HCT116 (cell line): Measurements from ENCODE around the gene ITGAE. TPM values are rescaled to one million over a fixed set of nuclear protein-coding genes. Genes with fewer than 3 reads are reported as not detected.
A peak's percentile ranks its signal among the peaks of the same experiment; 100 is the strongest.

ENCODE experiments used
- ATAC-seq: fragments of 200-7000 bp; cut with Tn5 transposase; 2 replicates; pipeline ENCODE4 v1.9.1; 2020; ENCODE audit warnings: mild to moderate bottlenecking, moderate library complexity
- BruUV-seq: library from RNA; stranded (reverse); fragments of 400-500 nt; replicated peaks from 2 replicates; lab custom pipeline; 2021; lab: Mats Ljungman, UMichigan
- CTCF ChIA-PET: fragments of 300-600 bp; sonication (Branson Sonifier 250); formaldehyde crosslinking; loops from one replicate; lab custom pipeline; 2021; ENCODE audit warnings: antibody characterized with exemption; lab: Charles Lee
- POLR2A ChIA-PET: fragments of 300-600, 350-600 bp; sonication (Branson Sonifier 250); formaldehyde crosslinking; loops from one replicate; lab custom pipeline; 2021; ENCODE audit warnings: antibody characterized with exemption; lab: Charles Lee
- RAD21 ChIA-PET, 2 experiments: fragments of 300-600 bp; sonication (Branson Sonifier 250); formaldehyde crosslinking; loops; one replicate each; lab custom pipeline; 2023; ENCODE audit warnings: low total read pairs in 2 of 2; ENCODE audit not compliant: uncharacterized antibody in 2 of 2, unreplicated experiment in 2 of 2, low non-redundant PET in 1 of 2; lab: Charles Lee
- DNase-seq: peaks from one replicate; pipeline ENCODE4 v3.0.0-alpha.2; 2010; ENCODE audit warnings: low read depth, low spot score
- H2AFZ ChIP-seq: fragments of 200-600 bp; shearing (Covaris generic), sonication (generic); 2 replicates; pipeline ENCODE4 v1.6.1; 2017; ENCODE audit warnings: low read depth, mixed run types, mixed read lengths, antibody characterized with exemption, low read length; ENCODE audit not compliant: poor library complexity, severe bottlenecking
- H3K27ac ChIP-seq: 2 replicates; pipeline ENCODE4 v1.5.1; 2012; ENCODE audit warnings: low read depth, low read length
- H3K27me3 ChIP-seq: fragments of 200-600 bp; sonication (generic); 2 replicates; pipeline ENCODE4 v1.6.1; 2016; ENCODE audit warnings: mixed run types, low read length, mixed read lengths; ENCODE audit not compliant: insufficient read depth
- H3K36me3 ChIP-seq, 2 experiments: fragments of 200-500 bp in 1 of 2; fragments of 200-600 bp in 1 of 2; sonication (Bioruptor generic) in 1 of 2; sonication (generic) in 1 of 2; 2 replicates each; pipeline versions ENCODE4 v1.5.1 to v1.6.1; 2014 to 2016; ENCODE audit warnings: low read length in 2 of 2, inconsistent platforms in 1 of 2, mixed read lengths in 1 of 2, mixed run types in 1 of 2; ENCODE audit not compliant: insufficient read depth in 2 of 2, control insufficient read depth in 1 of 2
- H3K4me1 ChIP-seq, 2 experiments: fragments of 200-600 bp in 1 of 2; sonication (generic) in 1 of 2; 2 replicates each; pipeline versions ENCODE4 v1.5.1 to v1.6.1; 2012 to 2017; ENCODE audit warnings: low read length in 2 of 2, inconsistent platforms in 1 of 2, mild to moderate bottlenecking in 1 of 2, mixed read lengths in 1 of 2, mixed run types in 1 of 2, moderate library complexity in 1 of 2; ENCODE audit not compliant: insufficient read depth in 2 of 2, control insufficient read depth in 1 of 2
- H3K4me2 ChIP-seq: fragments of 200-600 bp; sonication (generic); 2 replicates; pipeline ENCODE4 v1.6.1; 2017; ENCODE audit warnings: mixed run types, low read length, mixed read lengths
- H3K4me3 ChIP-seq, 2 experiments: fragments of 200-600 bp in 1 of 2; sonication (generic) in 1 of 2; replicated peaks in 1 of 2; 2 replicates each; pipeline ENCODE4 v1.5.1; 2011 to 2016; ENCODE audit warnings: low read length in 2 of 2, control low read depth in 1 of 2, low read depth in 1 of 2, mild to moderate bottlenecking in 1 of 2, mixed read lengths in 1 of 2, mixed run types in 1 of 2
- H3K79me2 ChIP-seq: fragments of 200-600 bp; sonication (generic); 2 replicates; pipeline ENCODE4 v1.6.1; 2017; ENCODE audit warnings: mild to moderate bottlenecking, mixed run types, low read length, moderate library complexity, mixed read lengths; ENCODE audit not compliant: insufficient read depth
- H3K9ac ChIP-seq: fragments of 200-600 bp; sonication (generic); 2 replicates; pipeline ENCODE4 v1.6.1; 2016; ENCODE audit warnings: low read length, mixed read lengths
- H3K9me2 ChIP-seq: fragments of 200-600 bp; sonication (generic), shearing (Covaris generic); 2 replicates; pipeline ENCODE4 v1.6.1; 2017; ENCODE audit warnings: mixed run types, mild to moderate bottlenecking, moderate library complexity; ENCODE audit not compliant: insufficient read depth
- H3K9me3 ChIP-seq, 2 experiments: fragments of 200-500 bp in 1 of 2; fragments of 200-600 bp in 1 of 2; sonication (Bioruptor generic) in 1 of 2; sonication (generic) in 1 of 2; 2 replicates each; pipeline ENCODE4 v1.6.1; 2014 to 2017; ENCODE audit warnings: low read length in 2 of 2, mixed read lengths in 2 of 2, inconsistent platforms in 1 of 2, low read depth in 1 of 2, mild to moderate bottlenecking in 1 of 2, mixed run types in 1 of 2, moderate library complexity in 1 of 2; ENCODE audit not compliant: control insufficient read depth in 1 of 2, insufficient read depth in 1 of 2
- H4K20me1 ChIP-seq: fragments of 200-600 bp; sonication (generic), shearing (Covaris generic); 2 replicates; pipeline ENCODE4 v1.6.1; 2017; ENCODE audit warnings: mixed run types, mild to moderate bottlenecking, moderate library complexity; ENCODE audit not compliant: insufficient read depth
- CBX3 ChIP-seq: IDR thresholded peaks from 2 replicates; pipeline ENCODE4 v1.6.1; 2012; ENCODE audit warnings: low read depth
- CEBPB ChIP-seq: IDR thresholded peaks from 2 replicates; pipeline ENCODE4 v1.6.1; 2012; ENCODE audit warnings: low read depth
- EGR1 ChIP-seq: IDR thresholded peaks from 2 replicates; pipeline ENCODE4 v1.6.1; 2012; ENCODE audit warnings: low read depth
- ELF1 ChIP-seq: IDR thresholded peaks from 2 replicates; pipeline ENCODE4 v1.6.1; 2012; ENCODE audit warnings: low read depth, borderline replicate concordance
- EZH2 ChIP-seq: fragments of 200-600 bp; sonication (generic); IDR thresholded peaks from 2 replicates; pipeline ENCODE4 v1.6.1; 2017; ENCODE audit warnings: antibody characterized with exemption, mixed run types
- FOSL1 ChIP-seq: IDR thresholded peaks from 2 replicates; pipeline ENCODE4 v1.6.1; 2012; ENCODE audit warnings: low read depth
- JUND ChIP-seq: IDR thresholded peaks from 2 replicates; pipeline ENCODE4 v1.6.1; 2012
- POLR2A ChIP-seq: IDR thresholded peaks from 2 replicates; pipeline ENCODE4 v1.7.0; 2011; ENCODE audit warnings: borderline replicate concordance; ENCODE audit not compliant: insufficient read depth, insufficient read length; ENCODE audit errors: extremely low read depth
- POLR2AphosphoS5 ChIP-seq: IDR thresholded peaks from 2 replicates; pipeline ENCODE4 v1.6.1; 2011; ENCODE audit warnings: mild to moderate bottlenecking, low read depth, low read length, moderate library complexity
- REST ChIP-seq: IDR thresholded peaks from 2 replicates; pipeline ENCODE4 v1.6.1; 2012; ENCODE audit warnings: low read depth
- SIN3A ChIP-seq: IDR thresholded peaks from 2 replicates; pipeline ENCODE4 v1.6.1; 2012; ENCODE audit warnings: low read depth
- TCF7L2 ChIP-seq: IDR thresholded peaks from 2 replicates; pipeline ENCODE4 v1.7.0; 2011; ENCODE audit warnings: borderline replicate concordance, inconsistent platforms; ENCODE audit not compliant: insufficient read depth, insufficient read length; ENCODE audit errors: extremely low read depth
- YY1 ChIP-seq: IDR thresholded peaks from 2 replicates; pipeline ENCODE4 v1.6.1; 2011; ENCODE audit warnings: low read length, low read depth, moderate library complexity, mild to moderate bottlenecking; ENCODE audit not compliant: insufficient replicate concordance; ENCODE audit errors: extremely low read depth
- ZFX ChIP-seq: fragments of 450-650 bp; IDR thresholded peaks from 2 replicates; pipeline ENCODE4 v1.6.1; 2017
- intact Hi-C: fragments of 100-400 bp; cut with micrococcal nuclease; formaldehyde crosslinking; loops from 2 replicates; pipeline ENCODE4 v1.10.0; 2022
- total RNA-seq: library from RNA; stranded (reverse); gene quantifications from one replicate; pipeline ENCODE4 v1.2.1, GENCODE V29; 2021; ENCODE audit not compliant: unreplicated experiment

The ITGAE gene
- total RNA-seq, 1 experiment from 2014 or later, result 19.9 TPM

DNA sequence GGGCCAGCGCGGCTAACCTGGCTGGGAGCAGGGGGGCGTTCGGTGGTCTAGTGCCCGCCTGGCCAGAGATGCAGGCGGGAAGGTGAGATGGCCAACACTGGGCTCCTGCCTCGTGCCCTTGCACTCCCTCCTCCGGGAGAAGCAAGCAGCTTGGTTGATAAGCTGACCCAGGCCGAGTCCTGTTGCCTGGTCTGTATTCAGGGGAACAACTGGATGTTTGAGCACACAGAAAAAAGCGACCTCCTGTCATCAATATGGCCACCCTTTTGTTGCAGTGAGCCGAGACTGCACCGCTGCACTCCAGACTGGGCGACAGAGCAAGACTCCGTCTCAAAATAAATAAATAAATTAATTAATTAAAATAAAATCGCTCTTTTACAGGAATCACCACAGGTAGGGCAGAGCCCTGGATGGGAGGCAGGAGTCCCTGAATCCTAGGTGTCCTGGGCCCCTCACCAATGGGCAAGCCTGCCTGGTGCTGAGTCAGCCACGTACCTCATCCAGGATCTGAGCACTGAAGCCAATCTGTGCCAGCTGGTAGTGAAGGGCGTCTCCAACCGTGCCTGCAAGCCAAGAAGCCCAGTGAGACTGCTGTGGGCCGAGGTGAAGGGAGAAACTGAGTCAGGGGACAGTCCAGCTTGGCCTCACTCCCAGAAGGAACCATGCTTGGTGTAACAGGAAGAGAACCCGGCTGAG lies 45.5 kb downstream of the ITGAE start:
- H3K4me1 ChIP-seq, result peaks cover 4 to 16% of the 10 kb centered on the region in 2 experiments; a peak in 3 of 4 replicates
- H3K4me3 ChIP-seq, result peak overlapping the region; percentile 65 to 81
- POLR2A ChIA-PET, result interaction anchor here (0.6 to 0.7 kb wide), 3 partner anchors 17 to 1680 kb away, joined by 3 read pairs; no protein-coding TSS in a partner anchor
- RAD21 ChIA-PET, result interaction anchor here in 1 of 2 experiments (0.8 to 1.0 kb wide), 2 partner anchors 18 to 116 kb away, joined by 3 read pairs; no protein-coding TSS in a partner anchor
- H3K4me2 ChIP-seq, result peak overlapping the region; percentile 96
- intact Hi-C loops, result no loop called here
- H3K36me3 ChIP-seq, result no peaks in the 10 kb centered on the region
- no peaks in the 10 kb centered on the region for H3K9me2 ChIP-seq
- DNase-seq (no peak), ATAC-seq (no peak)
- peak; percentile 44; the same call in 1 of the 2 replicates for TF ChIP-seq ZFX
- no peak for TF ChIP-seq YY1
- peak; percentile 6 for TF ChIP-seq POLR2A
- H2AFZ ChIP-seq, result no peak overlapping the region
- H3K9me3 ChIP-seq, result no peaks in the 10 kb centered on the region
- H3K27ac ChIP-seq, result peak overlapping the region; percentile 64
- no peaks in the 10 kb centered on the region for H3K27me3 ChIP-seq
- TSS peak; percentile 86 for BruUV-seq
- CTCF ChIA-PET, result interaction anchor here (0.7 to 2.7 kb wide), 3 partner anchors 17 to 652 kb away, joined by 4 to 20 read pairs (median 6); no protein-coding TSS in a partner anchor
- H3K9ac ChIP-seq, result peak overlapping the region; percentile 76
- H4K20me1 ChIP-seq, result no peaks in the 10 kb centered on the region
- H3K79me2 ChIP-seq, result no peaks in the 10 kb centered on the region

GRCh38 chr17:3754458-3755334 lies 46.3 kb downstream of the ITGAE start:
- peak overlapping the region; percentile 76 for H3K9ac ChIP-seq
- peak overlapping the region; percentile 65 to 81 for H3K4me3 ChIP-seq
- H2AFZ ChIP-seq, result no peak overlapping the region
- peak; percentile 87 for ATAC-seq
- RAD21 ChIA-PET, result interaction anchor here in 1 of 2 experiments (1.0 kb wide), 1 partner anchor 117 kb away, joined by 3 read pairs; no protein-coding TSS in a partner anchor
- intact Hi-C loops, result no loop called here
- peak overlapping the region; percentile 64 for H3K27ac ChIP-seq
- peak; percentile 95 for DNase-seq
- H3K4me2 ChIP-seq, result peak overlapping the region; percentile 96
- no peaks in the 10 kb centered on the region for H3K9me2 ChIP-seq
- no peaks in the 10 kb centered on the region for H3K9me3 ChIP-seq
- H4K20me1 ChIP-seq, result no peaks in the 10 kb centered on the region
- POLR2A ChIA-PET, result interaction anchor here (0.6 to 0.7 kb wide), 3 partner anchors 18 to 1680 kb away, joined by 3 read pairs; no protein-coding TSS in a partner anchor
- no peaks in the 10 kb centered on the region for H3K36me3 ChIP-seq
- H3K4me1 ChIP-seq, result peaks cover 4 to 16% of the 10 kb centered on the region in 2 experiments; a peak in 3 of 4 replicates
- CTCF ChIA-PET, result interaction anchor here (0.7 to 2.7 kb wide), 3 partner anchors 16 to 653 kb away, joined by 4 to 20 read pairs (median 6); no protein-coding TSS in a partner anchor
- H3K79me2 ChIP-seq, result no peaks in the 10 kb centered on the region
- no peaks in the 10 kb centered on the region for H3K27me3 ChIP-seq
- BruUV-seq, result no TSS peak
- TF ChIP-seq SIN3A (no peak; the same call in none of the 2 replicates), POLR2A (peak; percentile 56), CBX3 (no peak), CEBPB (no peak), FOSL1 (no peak), JUND (no peak), EGR1 (no peak), YY1 (no peak), POLR2AphosphoS5 (peak; percentile 95), REST (no peak), ELF1 (no peak; the same call in 1 of the 2 replicates), TCF7L2 (peak; percentile 60), EZH2 (no peak)
